Gastrocnemius medialis (tissue), 4 donors: ENCODE results near the gene MC1R. TPM values are rescaled to one million over a fixed set of nuclear protein-coding genes. Genes with fewer than 3 reads are reported as not detected.
"Not testable (repeated sequence)": the region's sequence is repeated elsewhere in the genome, so short reads cannot be mapped to it uniquely, and the experiment has no call there.

Experiments
- ATAC-seq, 2 donors: fragments of 150-250 bp; one replicate each; pipeline ENCODE4 v1.9.1; 2016
- DNase-seq, 2 donors: peaks; one replicate each; pipeline ENCODE4 v3.0.0-alpha.2; 2019
- H3K27ac ChIP-seq, 4 donors: fragments of 200-600 bp; sonication (generic); 1 replicate in 1 of 4; 2 replicates in 3 of 4; pipeline ENCODE4 v1.5.1; 2016 to 2018; ENCODE audit warnings: mild to moderate bottlenecking in 2 of 4, moderate library complexity in 1 of 4
- H3K27me3 ChIP-seq, 3 donors: fragments of 200-600 bp; sonication (generic) in 2 of 3; 1 replicate in 1 of 3; 2 replicates in 2 of 3; pipeline versions ENCODE4 v1.5.1 to v1.6.0; 2016 to 2019; ENCODE audit warnings: mild to moderate bottlenecking in 1 of 3, moderate library complexity in 1 of 3
- H3K36me3 ChIP-seq, 2 donors: fragments of 200-600 bp; sonication (generic) in 1 of 2; one replicate each; pipeline ENCODE4 v1.5.1; 2017 to 2018
- H3K4me1 ChIP-seq, 2 donors: fragments of 200-600 bp; sonication (generic) in 1 of 2; one replicate each; pipeline ENCODE4 v1.5.1; 2016 to 2017; ENCODE audit warnings: mild to moderate bottlenecking in 2 of 2
- H3K4me3 ChIP-seq, 4 donors: fragments of 200-600 bp; sonication (generic) in 3 of 4; 1 replicate in 1 of 4; 2 replicates in 3 of 4; pipeline ENCODE4 v1.5.1; 2016 to 2019; ENCODE audit warnings: mild to moderate bottlenecking in 2 of 4
- H3K9me3 ChIP-seq, 3 donors: fragments of 200-600 bp; sonication (generic) in 2 of 3; 1 replicate in 1 of 3; 2 replicates in 2 of 3; pipeline ENCODE4 v1.5.1; 2016 to 2019
- CTCF ChIP-seq, 5 experiments: fragments of 450-650 bp in 3 of 5; fragments of 200-600 bp in 2 of 5; sonication (generic) in 2 of 5; IDR thresholded peaks in 4 of 5; conservative IDR thresholded peaks in 1 of 5; 1 replicate in 4 of 5; 2 replicates in 1 of 5; pipeline ENCODE4 v1.5.1; 2016 to 2019; ENCODE audit warnings: antibody characterized with exemption in 5 of 5, mild to moderate bottlenecking in 3 of 5, moderate library complexity in 3 of 5
- POLR2A ChIP-seq, 2 donors: fragments of 450-650 bp; IDR thresholded peaks; one replicate each; pipeline ENCODE4 v1.6.1; 2017; ENCODE audit warnings: antibody characterized with exemption in 2 of 2, mild to moderate bottlenecking in 2 of 2, moderate library complexity in 2 of 2
- in situ Hi-C, 4 donors: fragments of 200-750 bp; cut with MboI; loops; one replicate each; pipeline versions ENCODE4 v1.15.0 to v1.8.0; 2017; ENCODE audit warnings: low sequenced_read_pairs in 4 of 4
- intact Hi-C: fragments of 100-400 bp; cut with DNase I; formaldehyde crosslinking; loops from one replicate; pipeline ENCODE4 v1.15.1; 2023; ENCODE audit warnings: low total_unique reads
- total RNA-seq, 4 donors: library from RNA; depleted of rRNA; stranded (reverse); fragments of >200 nt; gene quantifications; one replicate each; pipeline versions ENCODE4 v1.1.0 to v1.2.3, GENCODE V29; 2016

The MC1R gene
- total RNA-seq, 4 donors from 2014 or later, result 0.33 to 1.8 (median 0.92) TPM

- peak; percentile 82 to 84 for TF ChIP-seq POLR2A (IDR thresholded peaks at IDR 0.05)
- TF ChIP-seq CTCF (IDR thresholded peaks at IDR 0.05 in 4 of 5, conservative IDR thresholded peaks at IDR 0.05 in 1 of 5), result no peak
- Histone ChIP-seq H3K27ac (peak within 1 kb of the TSS; percentile 99 to 100 (median 100)), H3K4me1 (peaks cover 10 to 14% of the 10 kb centered on the region in 2 donors), H3K4me3 (peak within 1 kb of the TSS; percentile 94 to 99 (median 96)), H3K27me3 (no peaks in the 10 kb centered on the region), H3K9me3 (no peaks in the 10 kb centered on the region), H3K36me3 (peaks cover 0 to 13% of the 10 kb centered on the region in 2 donors)
- peak; percentile 68 to 70 for DNase-seq
- ATAC-seq, result peak; percentile 84 to 87
- in situ Hi-C loops, result loop anchor here in 1 of 4 donors (10.0 kb wide), 1 partner anchor 169 kb away; the partner anchor contains the start of gene SPATA2L
- intact Hi-C loops, result loop anchor here (1.0 to 5.0 kb wide), 3 partner anchors 149 to 173 kb away; partner anchors contain the start of genes VPS9D1 and ZNF276
Measured at GRCh38 chr16:89873109-89873971, 45.3 kb upstream of the MC1R start, which contains the start of gene TCF25. TCF25 (plus strand) TSS chr16:89873592; CDS start chr16:89873668, 76 bp downstream.

- H3K9me3 ChIP-seq, result no peaks in the 10 kb centered on the region
- no peak for TF ChIP-seq POLR2A (IDR thresholded peaks at IDR 0.05)
- TF ChIP-seq CTCF (IDR thresholded peaks at IDR 0.05 in 4 of 5, conservative IDR thresholded peaks at IDR 0.05 in 1 of 5), result no peak
- in situ Hi-C loops, result loop anchor here in 1 of 4 donors (10.0 kb wide), 1 partner anchor 169 kb away; the partner anchor contains the start of gene SPATA2L
- peak overlapping the region; percentile 99 to 100 (median 100) for H3K27ac ChIP-seq
- peak; percentile 74 to 79 for ATAC-seq
- H3K4me3 ChIP-seq, result peak overlapping the region; percentile 94 to 99 (median 96)
- intact Hi-C loops, result loop anchor here (1.0 to 5.0 kb wide), 4 partner anchors 57 to 174 kb away; partner anchors contain the start of genes FANCA, VPS9D1 and ZNF276
- H3K4me1 ChIP-seq, result peaks cover 10 to 14% of the 10 kb centered on the region in 2 donors
- peak; percentile 92 to 94 for DNase-seq
- H3K27me3 ChIP-seq, result no peaks in the 10 kb centered on the region
- peaks cover 0 to 21% of the 10 kb centered on the region in 2 donors for H3K36me3 ChIP-seq
Measured at GRCh38 chr16:89873972-89874689, 44.5 kb upstream of the MC1R start.

- DNase-seq, H3K27me3 ChIP-seq, H3K9me3 ChIP-seq, H3K27ac ChIP-seq, H3K4me1 ChIP-seq, intact Hi-C loops, ATAC-seq, H3K4me3 ChIP-seq: not testable (repeated sequence)
- in situ Hi-C loops, result loop anchor here in 1 of 4 donors (10.0 kb wide), 1 partner anchor 174 kb away; the partner anchor contains the start of gene SPATA2L
- H3K36me3 ChIP-seq, result peaks cover 0 to 55% of the 10 kb centered on the region in 2 donors
Measured at GRCh38 chr16:89879123-89879522, 39.5 kb upstream of the MC1R start.

GRCh38 chr16:89880477-89881367 is 37.9 kb upstream of the MC1R start:
- DNase-seq, result no peak
- H3K9me3 ChIP-seq, result no peaks in the 10 kb centered on the region
- ATAC-seq, result no peak
- H3K4me3 ChIP-seq, result no peak overlapping the region
- no peaks in the 10 kb centered on the region for H3K4me1 ChIP-seq
- intact Hi-C loops (no loop called here), in situ Hi-C loops (no loop called here)
- TF ChIP-seq POLR2A (IDR thresholded peaks at IDR 0.05), result no peak
- no peak for TF ChIP-seq CTCF (IDR thresholded peaks at IDR 0.05 in 4 of 5, conservative IDR thresholded peaks at IDR 0.05 in 1 of 5)
- H3K27me3 ChIP-seq, result no peaks in the 10 kb centered on the region
- H3K27ac ChIP-seq, result no peak overlapping the region
- peaks cover 0 to 62% of the 10 kb centered on the region in 2 donors for H3K36me3 ChIP-seq
